Measurements from ENCODE around the gene EFCAB6. TPM values are rescaled to one million over a fixed set of nuclear protein-coding genes. Genes with fewer than 3 reads are reported as not detected.
A peak's percentile ranks its signal among the peaks of the same experiment; 100 is the strongest.

The EFCAB6 gene
- total RNA-seq, 1 experiment from 2014 or later: 2.9 TPM

- H3K36me3 ChIP-seq: no peaks in the 10 kb centered on the region
- H3K4me3 ChIP-seq: no peak overlapping the region
- no peaks in the 10 kb centered on the region for H3K9me3 ChIP-seq
- no peaks in the 10 kb centered on the region for H3K27me3 ChIP-seq
- no peak for DNase-seq
Observed at GRCh38 chr22:43850529-43850928, 38.4 kb upstream of the EFCAB6 start.

GRCh38 chr22:43849731-43850130 is 37.6 kb upstream of the EFCAB6 start:
- Histone ChIP-seq H3K36me3 (no peaks in the 10 kb centered on the region), H3K9me3 (no peaks in the 10 kb centered on the region), H3K27me3 (no peaks in the 10 kb centered on the region), H3K4me3 (no peak overlapping the region)
- DNase-seq: no peak

DNA sequence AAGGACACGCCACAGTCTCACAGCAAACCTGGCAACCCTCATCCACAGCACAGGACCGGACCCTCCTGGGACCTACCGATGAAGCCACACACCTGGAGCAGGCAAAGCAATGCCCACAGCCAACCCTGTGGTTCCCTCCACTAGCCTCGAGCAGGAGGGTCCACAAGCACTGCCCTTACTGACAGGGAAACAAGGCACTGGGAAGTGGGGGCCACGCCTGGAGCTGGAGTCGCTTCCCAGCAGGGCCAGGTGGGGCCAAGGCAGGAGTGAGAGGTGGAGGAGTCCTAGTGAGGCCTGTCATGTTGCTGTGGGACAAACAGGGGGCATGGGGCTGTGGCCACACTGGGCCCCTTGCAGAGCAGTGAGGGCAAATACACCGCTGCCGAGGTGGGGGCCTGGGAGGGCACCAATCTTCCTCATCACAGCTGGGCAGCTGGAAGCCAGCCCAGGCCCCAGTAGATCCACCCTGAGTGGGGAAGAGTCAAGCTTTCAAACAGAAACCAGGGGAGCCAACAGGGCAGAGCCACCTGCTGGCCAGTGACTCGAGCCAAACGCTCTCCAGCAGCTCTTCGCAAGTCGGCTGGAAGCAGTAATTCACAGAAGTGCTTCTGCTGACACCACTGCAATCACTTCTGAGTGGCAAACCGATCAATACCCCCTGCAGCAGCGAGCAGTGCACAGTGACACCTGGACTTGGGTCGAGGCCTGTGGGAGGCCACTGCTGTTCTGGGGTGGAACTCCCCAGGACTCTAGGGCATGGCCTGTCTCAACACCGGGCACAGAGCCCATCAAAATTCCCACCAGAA is 36.5 kb upstream of the EFCAB6 start:
- Histone ChIP-seq H3K9me3 (no peaks in the 10 kb centered on the region), H3K27me3 (no peaks in the 10 kb centered on the region), H3K36me3 (no peaks in the 10 kb centered on the region), H3K4me3 (no peak overlapping the region)
- peak; percentile 23 for DNase-seq

- no peaks in the 10 kb centered on the region for H3K27me3 ChIP-seq
- no peaks in the 10 kb centered on the region for H3K36me3 ChIP-seq
- H3K4me3 ChIP-seq: no peak overlapping the region
- no peak for DNase-seq
- H3K9me3 ChIP-seq: no peaks in the 10 kb centered on the region
Observed at GRCh38 chr22:43847376-43848289, 35.5 kb upstream of the EFCAB6 start.

DNA sequence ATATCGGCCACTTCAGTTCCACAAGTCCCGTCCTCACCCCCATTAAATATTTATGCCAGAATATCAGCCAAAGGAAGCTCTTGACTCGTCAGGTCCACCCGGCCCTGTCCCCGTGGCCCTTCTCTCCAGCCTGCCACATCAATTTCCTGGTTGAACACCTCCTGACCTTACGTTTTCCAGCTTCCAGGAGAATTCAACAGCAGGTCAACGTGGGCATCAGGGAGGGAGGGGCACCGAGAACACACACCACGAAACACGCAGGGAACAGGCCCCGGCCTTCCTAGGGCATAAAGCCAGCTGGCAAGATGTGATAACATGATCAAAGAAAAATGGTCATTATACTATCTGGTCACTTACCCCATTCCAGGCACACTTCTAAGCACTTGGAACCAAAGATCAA is 34.9 kb upstream of the EFCAB6 start:
- no peaks in the 10 kb centered on the region for H3K9me3 ChIP-seq
- no peak overlapping the region for H3K4me3 ChIP-seq
- no peak for DNase-seq
- H3K27me3 ChIP-seq: no peaks in the 10 kb centered on the region
- no peaks in the 10 kb centered on the region for H3K36me3 ChIP-seq

- Histone ChIP-seq H3K27me3 (no peaks in the 10 kb centered on the region), H3K4me3 (no peak overlapping the region), H3K9me3 (no peaks in the 10 kb centered on the region), H3K36me3 (no peaks in the 10 kb centered on the region)
- DNase-seq: no peak
Observed at GRCh38 chr22:43845981-43846380, 33.9 kb upstream of the EFCAB6 start.

GRCh38 chr22:43844560-43845545 is 32.7 kb upstream of the EFCAB6 start:
- no peak for DNase-seq
- no peaks in the 10 kb centered on the region for H3K27me3 ChIP-seq
- no peaks in the 10 kb centered on the region for H3K36me3 ChIP-seq
- H3K9me3 ChIP-seq: no peaks in the 10 kb centered on the region
- H3K4me3 ChIP-seq: no peak overlapping the region

DNA sequence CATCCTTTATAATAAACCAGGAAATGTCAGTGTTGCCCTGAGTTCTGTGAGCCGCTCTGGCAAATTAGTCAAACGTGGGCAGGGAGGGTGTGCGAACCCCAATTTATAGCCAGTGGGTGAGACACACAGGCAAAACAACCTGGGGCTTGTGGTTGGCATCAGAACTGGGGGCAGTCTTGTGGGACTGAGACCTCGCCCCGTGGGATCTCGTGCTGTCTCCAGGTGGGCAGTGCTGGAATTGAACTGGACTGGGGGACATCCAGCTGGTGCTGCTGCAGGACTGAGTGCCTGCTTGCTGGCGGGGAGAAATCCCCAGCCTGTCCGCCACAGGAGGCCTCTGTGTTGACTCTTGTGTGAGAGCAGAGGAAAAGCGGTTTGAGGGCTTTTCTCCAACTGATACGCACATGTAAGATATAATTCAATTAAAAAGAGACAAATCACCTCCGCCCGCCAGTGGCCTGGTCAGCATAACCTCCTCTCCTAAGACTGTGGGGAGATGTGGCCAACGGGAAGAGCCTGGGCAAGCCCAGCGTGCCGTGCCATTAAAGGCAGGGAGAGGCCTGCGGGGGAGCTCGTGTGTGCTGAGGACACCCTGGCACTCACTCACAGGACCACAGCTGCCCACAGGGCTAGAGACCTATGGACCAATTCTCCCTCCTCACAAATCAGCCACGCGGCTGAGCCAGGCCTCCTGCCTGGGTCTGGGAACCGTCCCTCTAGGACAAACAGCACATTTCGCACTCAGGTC is 31.9 kb upstream of the EFCAB6 start:
- Histone ChIP-seq H3K36me3 (no peaks in the 10 kb centered on the region), H3K4me3 (no peak overlapping the region), H3K27me3 (no peaks in the 10 kb centered on the region), H3K9me3 (no peaks in the 10 kb centered on the region)
- DNase-seq: no peak

- H3K9me3 ChIP-seq: no peaks in the 10 kb centered on the region
- no peak for DNase-seq
- no peaks in the 10 kb centered on the region for H3K27me3 ChIP-seq
Observed at GRCh38 chr22:43841742-43842141, 29.6 kb upstream of the EFCAB6 start.

DNA sequence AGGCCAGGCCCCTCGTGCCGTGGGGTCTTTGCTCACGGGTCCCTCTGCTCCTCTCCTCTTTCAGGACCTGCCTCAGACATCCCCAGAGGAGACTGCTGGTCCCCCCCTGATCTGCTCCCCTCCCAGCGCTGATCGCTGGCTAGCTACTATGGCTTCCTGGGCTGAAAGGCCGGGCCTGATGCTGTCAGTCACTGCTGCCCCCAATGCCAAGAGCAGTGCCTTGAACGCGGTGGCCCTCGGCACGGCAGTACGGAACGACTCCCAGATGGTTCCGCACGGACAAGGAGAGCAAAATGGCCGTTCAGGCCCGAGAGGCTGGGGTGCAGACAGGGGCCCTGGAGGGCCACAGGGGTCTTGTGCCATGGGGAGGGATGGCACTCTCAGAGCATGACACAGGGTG is 28.7 kb upstream of the EFCAB6 start:
- no peak for DNase-seq
- no peaks in the 10 kb centered on the region for H3K27me3 ChIP-seq
- no peak overlapping the region for H3K4me3 ChIP-seq
- no peaks in the 10 kb centered on the region for H3K9me3 ChIP-seq
- H3K36me3 ChIP-seq: no peaks in the 10 kb centered on the region

More at GRCh38 chr22:43841742-43842141, 29.6 kb upstream of the EFCAB6 start:
- no peak overlapping the region for H3K4me3 ChIP-seq
- no peaks in the 10 kb centered on the region for H3K36me3 ChIP-seq

- H3K36me3 ChIP-seq: no peaks in the 10 kb centered on the region
- H3K9me3 ChIP-seq: no peaks in the 10 kb centered on the region
- H3K27me3 ChIP-seq: no peaks in the 10 kb centered on the region
- no peak for DNase-seq
- H3K4me3 ChIP-seq: no peak overlapping the region
Observed at GRCh38 chr22:43840431-43840830, 28.3 kb upstream of the EFCAB6 start.

DNA sequence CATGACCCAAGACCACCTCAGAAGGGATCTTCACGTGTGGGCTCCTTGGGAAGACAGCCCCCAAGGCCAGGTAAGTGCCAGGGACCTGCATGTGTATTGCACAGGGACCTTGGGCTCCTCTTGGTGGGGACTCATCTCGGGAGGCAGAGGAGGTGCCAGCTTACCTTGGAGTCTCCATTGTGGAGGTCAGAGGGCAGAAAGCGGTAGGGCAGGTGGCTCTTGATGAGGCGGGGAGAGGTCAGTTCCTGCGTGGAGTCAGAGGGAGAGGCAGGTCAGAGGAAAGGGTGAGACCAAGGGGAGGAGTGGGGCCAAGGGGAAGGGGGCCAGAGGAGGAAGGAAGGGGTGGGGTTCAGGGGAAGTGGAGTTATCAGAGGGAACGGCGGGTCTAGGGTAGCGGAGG is 27.7 kb upstream of the EFCAB6 start:
- no peaks in the 10 kb centered on the region for H3K36me3 ChIP-seq
- no peak overlapping the region for H3K4me3 ChIP-seq
- H3K9me3 ChIP-seq: no peaks in the 10 kb centered on the region
- DNase-seq: no peak
- no peaks in the 10 kb centered on the region for H3K27me3 ChIP-seq

- H3K9me3 ChIP-seq: no peaks in the 10 kb centered on the region
- H3K27me3 ChIP-seq: no peaks in the 10 kb centered on the region
- DNase-seq: no peak
- no peaks in the 10 kb centered on the region for H3K36me3 ChIP-seq
- no peak overlapping the region for H3K4me3 ChIP-seq
Observed at GRCh38 chr22:43838571-43839307, 26.6 kb upstream of the EFCAB6 start.

DNA sequence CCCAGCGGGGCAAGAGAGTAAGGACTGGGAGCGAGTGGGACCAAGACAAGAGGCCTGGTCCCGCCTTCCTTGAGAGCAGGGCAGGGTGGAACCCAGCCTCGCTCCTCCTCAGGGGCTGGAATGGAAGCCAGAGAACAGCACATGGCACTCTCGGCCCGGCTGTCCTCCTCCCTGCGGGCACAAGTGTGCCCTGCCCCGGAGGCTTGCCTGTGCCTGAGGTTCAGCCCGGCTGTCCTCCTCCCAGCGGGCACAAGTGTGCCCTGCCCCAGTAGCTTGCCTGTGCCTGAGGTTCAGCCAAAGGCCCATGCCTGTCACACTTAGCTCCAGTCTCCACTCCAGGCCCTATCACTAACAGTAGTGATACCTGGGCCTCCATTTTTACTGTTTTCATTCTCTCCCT is 26.1 kb upstream of the EFCAB6 start:
- DNase-seq: no peak

DNA sequence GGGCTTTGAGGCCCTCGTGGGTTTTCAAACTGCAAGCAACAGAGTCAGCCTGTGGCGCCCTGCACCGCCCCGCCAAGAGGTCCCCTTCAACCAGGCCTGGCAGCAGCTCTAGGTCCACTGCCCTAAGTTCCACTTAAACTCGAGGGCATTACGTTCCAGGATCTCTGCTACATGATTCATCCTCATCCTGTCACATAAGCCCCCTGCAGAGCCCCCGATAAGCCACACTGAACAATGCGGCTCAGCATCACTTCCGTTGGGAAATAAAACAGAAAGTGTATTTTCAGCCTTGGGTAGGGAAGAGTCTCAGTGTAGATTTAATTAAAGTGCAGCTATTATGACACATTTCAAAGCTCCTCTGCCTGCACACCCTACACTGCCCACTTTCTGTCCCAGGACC is 25.6 kb upstream of the EFCAB6 start:
- no peak overlapping the region for H3K4me3 ChIP-seq
- no peaks in the 10 kb centered on the region for H3K36me3 ChIP-seq
- H3K27me3 ChIP-seq: no peaks in the 10 kb centered on the region
- H3K9me3 ChIP-seq: no peaks in the 10 kb centered on the region
- no peak for DNase-seq

More for the DNA sequence above, 26.1 kb upstream of the EFCAB6 start:
- Histone ChIP-seq H3K36me3 (no peaks in the 10 kb centered on the region), H3K9me3 (no peaks in the 10 kb centered on the region), H3K27me3 (no peaks in the 10 kb centered on the region), H3K4me3 (no peak overlapping the region)
